ENCODE measurements around the gene JAK3. TPM values are rescaled to one million over a fixed set of nuclear protein-coding genes. Genes with fewer than 3 reads are reported as not detected.
A peak's percentile ranks its signal among the peaks of the same experiment; 100 is the strongest.

JAK3 gene
- total and polyA plus RNA-seq, 4 donors = 0.87 to 7.1 (median 3.0) TPM

- no peaks in the 10 kb centered on the region for H3K36me3 ChIP-seq (ENCODE audit: control insufficient read depth in 4 of 4, insufficient read depth in 3 of 4, low read depth in 1 of 4, low read length in 3 of 4)
- 59% methylated on average over 16 of the region's 16 CpGs for WGBS
- H3K4me3 ChIP-seq (ENCODE audit: low read depth in 1 of 3, low read length in 3 of 3) = no peak overlapping the region
- no peak overlapping the region for H3K9ac ChIP-seq (ENCODE audit: low read depth in 1 of 2, low read length in 2 of 2)
- no peak overlapping the region for H3K27ac ChIP-seq (ENCODE audit: low read depth in 1 of 2, low read length in 2 of 2)
- TF ChIP-seq RAD21 (IDR thresholded peaks at IDR 0.05) (peak; percentile 47 to 63), REST (IDR thresholded peaks at IDR 0.05) (no peak), CTCF (IDR thresholded peaks at IDR 0.05; ENCODE audit: low read depth, low read length, missing input control) (peak; percentile 39)
- no peaks in the 10 kb centered on the region for H3K9me3 ChIP-seq (ENCODE audit: control insufficient read depth in 4 of 4, low read length in 3 of 4)
- peak; percentile 57 for DNase-seq (ENCODE audit: low spot score)
- no peaks in the 10 kb centered on the region for H3K27me3 ChIP-seq (ENCODE audit: control insufficient read depth in 4 of 4, insufficient read depth in 4 of 4, low read length in 3 of 4)
- peaks cover 0 to 4% (median 0%) of the 10 kb centered on the region in 4 donors for H3K4me1 ChIP-seq (ENCODE audit: control insufficient read depth in 4 of 4, insufficient read depth in 4 of 4, low read length in 3 of 4)
These were observed 72.4 kb downstream of the JAK3 start for GRCh38 chr19:17775245-17775927.

Small RNA genes lying within 50 kb of the gene (small RNA-seq; reads per million reads assigned to genes)
- gene SNORA68 = not detected

Other genes with a start within 250 kb of the JAK3 start
- gene UNC13A, start 159.6 kb downstream of the JAK3 start, total RNA-seq = under 1 TPM in 1 of 2 donors, not detected in 1; under 0.01 TPM
- gene UNC13A, start 159.6 kb downstream of the JAK3 start, polyA plus RNA-seq = under 1 TPM in 1 of 2 donors, not detected in 1; 0.01 TPM
- gene MAP1S, start 128.5 kb downstream of the JAK3 start, total RNA-seq = 10 to 100 TPM in 1 of 2 donors, 1 to 10 TPM in 1; 8.2 to 20.3 TPM
- 10 to 100 TPM in 1 of 2 donors, 1 to 10 TPM in 1; 8.2 to 12.9 TPM for gene MAP1S, start 128.5 kb downstream of the JAK3 start, polyA plus RNA-seq
- gene FCHO1, start 96.5 kb downstream of the JAK3 start, total RNA-seq = 1 to 10 TPM; 2.1 to 2.8 TPM
- gene FCHO1, start 96.5 kb downstream of the JAK3 start, polyA plus RNA-seq = 1 to 10 TPM in 1 of 2 donors, under 1 TPM in 1; 0.69 to 1.3 TPM
- 1 to 10 TPM in 1 of 2 donors, under 1 TPM in 1; 0.14 to 1.0 TPM for gene B3GNT3, start 52.8 kb downstream of the JAK3 start, total RNA-seq
- 1 to 10 TPM; 1.1 to 2.1 TPM for gene B3GNT3, start 52.8 kb downstream of the JAK3 start, polyA plus RNA-seq
- gene INSL3, start 26.5 kb downstream of the JAK3 start, total RNA-seq = not detected
- gene INSL3, start 26.5 kb downstream of the JAK3 start, polyA plus RNA-seq = under 1 TPM in 1 of 2 donors, not detected in 1; 0.22 TPM
- 100 to 1,000 TPM; 452 to 468 TPM for gene RPL18A, start 11.9 kb upstream of the JAK3 start, total RNA-seq
- gene RPL18A, start 11.9 kb upstream of the JAK3 start, polyA plus RNA-seq = 100 to 1,000 TPM; 487 to 870 TPM
- gene SLC5A5, start 24.0 kb upstream of the JAK3 start, total RNA-seq = under 1 TPM in 1 of 2 donors, not detected in 1; 0.09 TPM
- not detected for gene SLC5A5, start 24.0 kb upstream of the JAK3 start, polyA plus RNA-seq
- 10 to 100 TPM; 15.8 to 21.1 TPM for gene CCDC124, start 85.0 kb upstream of the JAK3 start, total RNA-seq
- gene CCDC124, start 85.0 kb upstream of the JAK3 start, polyA plus RNA-seq = 10 to 100 TPM; 43.0 to 59.3 TPM
- gene KCNN1, start 119.1 kb upstream of the JAK3 start, total RNA-seq = under 1 TPM; 0.05 to 0.08 TPM
- gene KCNN1, start 119.1 kb upstream of the JAK3 start, polyA plus RNA-seq = under 1 TPM in 1 of 2 donors, not detected in 1; 0.05 TPM
- 10 to 100 TPM in 1 of 2 donors, 1 to 10 TPM in 1; 7.6 to 32.3 TPM for gene ARRDC2, start 160.2 kb upstream of the JAK3 start, total RNA-seq
- gene ARRDC2, start 160.2 kb upstream of the JAK3 start, polyA plus RNA-seq = 1 to 10 TPM; 2.7 to 5.3 TPM
- gene IL12RB1, start 239.0 kb upstream of the JAK3 start, total RNA-seq = 1 to 10 TPM; 1.3 to 2.4 TPM
- gene IL12RB1, start 239.0 kb upstream of the JAK3 start, polyA plus RNA-seq = under 1 TPM; 0.43 to 0.90 TPM
- gene MAST3, start 249.8 kb upstream of the JAK3 start, total RNA-seq = 10 to 100 TPM in 1 of 2 donors, 1 to 10 TPM in 1; 8.6 to 10.6 TPM
- 1 to 10 TPM; 4.3 to 4.7 TPM for gene MAST3, start 249.8 kb upstream of the JAK3 start, polyA plus RNA-seq